Measurements from ENCODE around the gene PPARA. TPM values are rescaled to one million over a fixed set of nuclear protein-coding genes. Genes with fewer than 3 reads are reported as not detected.

Gene PPARA
- total and polyA plus RNA-seq, 7 experiments from 2014 or later: 3.7 to 21.6 (median 16.4) TPM

- ATAC-seq (no peak), DNase-seq (no peak)
- Mint-ChIP-seq H3K9me3 (no peaks in the 10 kb centered on the region), H3K36me3 (peaks cover 0 to 19% (median 5%) of the 10 kb centered on the region in 5 donors), H3K27me3 (no peaks in the 10 kb centered on the region), H3K4me1 (peaks cover 17 to 34% (median 23%) of the 10 kb centered on the region in 7 donors), H3K27ac (no peak overlapping the region), H3K4me3 (no peak overlapping the region)
- ChIA-PET CTCF (no interaction called here), POLR2A (interaction anchor here (0.8 kb wide), 1 partner anchor 9 kb away, joined by 3 read pairs; the partner anchor contains the start of gene CDPF1)
- Histone ChIP-seq H3K36me3 (ENCODE audit: control insufficient read depth in 2 of 3, insufficient read depth in 3 of 3, low read length in 3 of 3) (peaks cover 0 to 20% (median 0%) of the 10 kb centered on the region in 3 experiments), H3K9me3 (ENCODE audit: control insufficient read depth in 2 of 3, low read length in 3 of 3) (no peaks in the 10 kb centered on the region), H3K27ac (ENCODE audit: low read depth, low read length) (no peak overlapping the region), H3K4me3 (ENCODE audit: low read length) (no peak overlapping the region), H3K4me1 (ENCODE audit: control insufficient read depth in 2 of 2, insufficient read depth in 2 of 2, low read length in 2 of 2) (peaks cover 9 to 19% of the 10 kb centered on the region in 2 donors), H3K27me3 (ENCODE audit: control insufficient read depth in 2 of 2, insufficient read depth in 2 of 2, low read length in 2 of 2) (no peaks in the 10 kb centered on the region)
- intact Hi-C loops (cut with micrococcal nuclease): no loop called here
Measured at GRCh38 chr22:46241396-46242007, 91.2 kb downstream of the PPARA start.

GRCh38 chr22:46242076-46242475 is 91.8 kb downstream of the PPARA start:
- H3K9me3 ChIP-seq (ENCODE audit: control insufficient read depth in 2 of 3, low read length in 3 of 3): no peaks in the 10 kb centered on the region
- POLR2A ChIA-PET: no interaction called here
- peaks cover 0 to 19% (median 4%) of the 10 kb centered on the region in 5 donors for H3K36me3 Mint-ChIP-seq
- H3K4me3 ChIP-seq (ENCODE audit: low read length): no peak overlapping the region
- no peaks in the 10 kb centered on the region for H3K27me3 Mint-ChIP-seq
- H3K27ac Mint-ChIP-seq: no peak overlapping the region
- no peak overlapping the region for H3K27ac ChIP-seq (ENCODE audit: low read depth, low read length)
- no peak overlapping the region for H3K4me3 Mint-ChIP-seq
- ATAC-seq (peak; percentile 27), DNase-seq (no peak)
- CTCF ChIA-PET: no interaction called here
- peaks cover 0 to 20% (median 0%) of the 10 kb centered on the region in 3 experiments for H3K36me3 ChIP-seq (ENCODE audit: control insufficient read depth in 2 of 3, insufficient read depth in 3 of 3, low read length in 3 of 3)
- peaks cover 17 to 34% (median 23%) of the 10 kb centered on the region in 7 donors for H3K4me1 Mint-ChIP-seq
- H3K9me3 Mint-ChIP-seq: no peaks in the 10 kb centered on the region
- intact Hi-C loops (cut with micrococcal nuclease): no loop called here
- no peaks in the 10 kb centered on the region for H3K27me3 ChIP-seq (ENCODE audit: control insufficient read depth in 2 of 2, insufficient read depth in 2 of 2, low read length in 2 of 2)
- H3K4me1 ChIP-seq (ENCODE audit: control insufficient read depth in 2 of 2, insufficient read depth in 2 of 2, low read length in 2 of 2): peaks cover 9 to 19% of the 10 kb centered on the region in 2 donors

- Histone ChIP-seq H3K9me3 (ENCODE audit: control insufficient read depth in 2 of 3, low read length in 3 of 3) (no peaks in the 10 kb centered on the region), H3K27ac (ENCODE audit: low read depth, low read length) (no peak overlapping the region), H3K36me3 (ENCODE audit: control insufficient read depth in 2 of 3, insufficient read depth in 3 of 3, low read length in 3 of 3) (peaks cover 0 to 20% (median 0%) of the 10 kb centered on the region in 3 experiments), H3K4me3 (ENCODE audit: low read length) (no peak overlapping the region), H3K27me3 (ENCODE audit: control insufficient read depth in 2 of 2, insufficient read depth in 2 of 2, low read length in 2 of 2) (no peaks in the 10 kb centered on the region), H3K4me1 (ENCODE audit: control insufficient read depth in 2 of 2, insufficient read depth in 2 of 2, low read length in 2 of 2) (peaks cover 11 to 12% of the 10 kb centered on the region in 2 donors)
- Mint-ChIP-seq H3K27ac (no peak overlapping the region), H3K4me3 (no peak overlapping the region), H3K4me1 (peaks cover 13 to 29% (median 25%) of the 10 kb centered on the region in 7 donors), H3K36me3 (peaks cover 0 to 10% (median 4%) of the 10 kb centered on the region in 5 donors), H3K9me3 (no peaks in the 10 kb centered on the region), H3K27me3 (no peaks in the 10 kb centered on the region)
- DNase-seq (no peak), ATAC-seq (no peak)
- POLR2A ChIA-PET: no interaction called here
- CTCF ChIA-PET: interaction anchor here (1.1 kb wide), 1 partner anchor 123 kb away, joined by 4 read pairs; no protein-coding TSS in a partner anchor
- intact Hi-C loops (cut with micrococcal nuclease): no loop called here
Measured at GRCh38 chr22:46244771-46245170, 94.4 kb downstream of the PPARA start.

DNA sequence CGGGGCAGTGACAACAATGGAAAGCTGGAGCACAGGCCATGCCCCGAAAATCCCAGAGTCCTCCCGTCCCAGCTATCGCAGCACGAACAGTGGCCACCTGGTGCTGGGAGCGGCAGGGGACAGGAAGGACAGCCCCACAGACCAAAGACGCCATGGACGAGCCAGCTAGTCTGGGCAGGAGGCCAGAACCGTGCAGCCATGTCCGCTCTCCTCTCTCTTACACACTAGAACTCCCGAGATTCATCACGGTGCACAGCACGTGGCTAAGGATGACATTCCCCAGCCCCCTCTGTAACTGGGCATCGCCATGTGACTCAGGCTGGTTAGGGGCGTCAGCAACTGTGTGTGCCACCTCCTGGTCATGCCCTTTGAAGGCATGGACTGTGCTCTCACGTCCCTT is 95.2 kb downstream of the PPARA start:
- no peaks in the 10 kb centered on the region for H3K27me3 ChIP-seq (ENCODE audit: control insufficient read depth in 2 of 2, insufficient read depth in 2 of 2, low read length in 2 of 2)
- peaks cover 4 to 5% of the 10 kb centered on the region in 2 donors for H3K4me1 ChIP-seq (ENCODE audit: control insufficient read depth in 2 of 2, insufficient read depth in 2 of 2, low read length in 2 of 2)
- intact Hi-C loops (cut with micrococcal nuclease): no loop called here
- POLR2A ChIA-PET: interaction anchor here (0.5 kb wide), 1 partner anchor 1054 kb away, joined by 3 read pairs; no protein-coding TSS in a partner anchor
- Mint-ChIP-seq H3K4me1 (peaks cover 6 to 22% (median 18%) of the 10 kb centered on the region in 7 donors), H3K4me3 (no peak overlapping the region), H3K27ac (no peak overlapping the region), H3K27me3 (no peaks in the 10 kb centered on the region), H3K36me3 (peaks cover 0 to 10% (median 4%) of the 10 kb centered on the region in 5 donors), H3K9me3 (no peaks in the 10 kb centered on the region)
- CTCF ChIA-PET: interaction anchor here (0.5 kb wide), 1 partner anchor 90 kb away, joined by 3 read pairs; no protein-coding TSS in a partner anchor
- no peak overlapping the region for H3K27ac ChIP-seq (ENCODE audit: low read depth, low read length)
- no peak for DNase-seq
- no peaks in the 10 kb centered on the region for H3K9me3 ChIP-seq (ENCODE audit: control insufficient read depth in 2 of 3, low read length in 3 of 3)
- peaks cover 0 to 20% (median 0%) of the 10 kb centered on the region in 3 experiments for H3K36me3 ChIP-seq (ENCODE audit: control insufficient read depth in 2 of 3, insufficient read depth in 3 of 3, low read length in 3 of 3)
- H3K4me3 ChIP-seq (ENCODE audit: low read length): no peak overlapping the region
- ATAC-seq: no peak

DNA sequence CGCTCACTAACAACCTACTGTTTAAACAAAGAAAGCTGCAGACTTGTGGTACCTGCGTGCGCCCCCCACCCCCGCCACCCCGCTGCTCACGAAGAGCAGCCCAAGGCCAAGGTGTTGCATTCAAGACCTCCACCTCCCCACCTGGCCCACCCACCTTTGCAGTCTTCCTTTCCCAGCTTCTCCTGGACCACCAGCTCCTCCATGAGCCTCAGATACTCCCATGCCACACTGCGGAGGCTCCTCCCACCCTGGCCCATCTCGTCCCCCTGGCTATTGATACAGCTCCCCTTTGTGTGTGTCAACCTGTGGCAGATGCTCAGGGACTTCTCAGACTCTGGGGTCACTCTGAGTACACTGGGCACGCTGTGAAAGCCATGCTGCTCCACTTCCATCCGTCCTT is 95.9 kb downstream of the PPARA start:
- peak overlapping the region in 1 of 9 donors; percentile 49 for H3K27ac Mint-ChIP-seq
- ATAC-seq (no peak), DNase-seq (no peak)
- H3K4me3 Mint-ChIP-seq: no peak overlapping the region
- intact Hi-C loops (cut with micrococcal nuclease): no loop called here
- peaks cover 3 to 5% of the 10 kb centered on the region in 2 donors for H3K4me1 ChIP-seq (ENCODE audit: control insufficient read depth in 2 of 2, insufficient read depth in 2 of 2, low read length in 2 of 2)
- no peaks in the 10 kb centered on the region for H3K9me3 ChIP-seq (ENCODE audit: control insufficient read depth in 2 of 3, low read length in 3 of 3)
- H3K36me3 ChIP-seq (ENCODE audit: control insufficient read depth in 2 of 3, insufficient read depth in 3 of 3, low read length in 3 of 3): peaks cover 0 to 20% (median 0%) of the 10 kb centered on the region in 3 experiments
- ChIA-PET CTCF (interaction anchor here (0.6 kb wide), 1 partner anchor 66 kb away, joined by 3 read pairs; no protein-coding TSS in a partner anchor), POLR2A (no interaction called here)
- H3K27me3 Mint-ChIP-seq: no peaks in the 10 kb centered on the region
- peaks cover 0 to 10% (median 4%) of the 10 kb centered on the region in 5 donors for H3K36me3 Mint-ChIP-seq
- H3K9me3 Mint-ChIP-seq: no peaks in the 10 kb centered on the region
- no peak overlapping the region for H3K4me3 ChIP-seq (ENCODE audit: low read length)
- peaks cover 8 to 18% (median 17%) of the 10 kb centered on the region in 7 donors for H3K4me1 Mint-ChIP-seq
- H3K27me3 ChIP-seq (ENCODE audit: control insufficient read depth in 2 of 2, insufficient read depth in 2 of 2, low read length in 2 of 2): no peaks in the 10 kb centered on the region
- no peak overlapping the region for H3K27ac ChIP-seq (ENCODE audit: low read depth, low read length)

GRCh38 chr22:46247443-46247975 is 97.2 kb downstream of the PPARA start:
- Histone ChIP-seq H3K36me3 (ENCODE audit: control insufficient read depth in 2 of 3, insufficient read depth in 3 of 3, low read length in 3 of 3) (peaks cover 0 to 20% (median 0%) of the 10 kb centered on the region in 3 experiments), H3K27me3 (ENCODE audit: control insufficient read depth in 2 of 2, insufficient read depth in 2 of 2, low read length in 2 of 2) (no peaks in the 10 kb centered on the region), H3K4me3 (ENCODE audit: low read length) (no peak overlapping the region), H3K9me3 (ENCODE audit: control insufficient read depth in 2 of 3, low read length in 3 of 3) (no peaks in the 10 kb centered on the region), H3K27ac (ENCODE audit: low read depth, low read length) (no peak overlapping the region), H3K4me1 (ENCODE audit: control insufficient read depth in 2 of 2, insufficient read depth in 2 of 2, low read length in 2 of 2) (peaks cover 5 to 7% of the 10 kb centered on the region in 2 donors)
- no peak overlapping the region for H3K27ac Mint-ChIP-seq
- peaks cover 17 to 27% (median 25%) of the 10 kb centered on the region in 7 donors for H3K4me1 Mint-ChIP-seq
- intact Hi-C loops (cut with micrococcal nuclease): no loop called here
- POLR2A ChIA-PET: interaction anchor here (2.0 kb wide), 1 partner anchor 49 kb away, joined by 7 read pairs; the partner anchor contains the start of gene GTSE1
- H3K9me3 Mint-ChIP-seq: no peaks in the 10 kb centered on the region
- ATAC-seq (no peak), DNase-seq (no peak)
- H3K27me3 Mint-ChIP-seq: no peaks in the 10 kb centered on the region
- peak overlapping the region in 2 of 10 donors; percentile 48 to 93 for H3K4me3 Mint-ChIP-seq
- H3K36me3 Mint-ChIP-seq: peaks cover 0 to 10% (median 4%) of the 10 kb centered on the region in 5 donors
- CTCF ChIA-PET: interaction anchor here (0.6 to 1.5 kb wide), 2 partner anchors 14 to 49 kb away, joined by 3 to 6 read pairs; partner anchors contain the start of gene GTSE1
